ENCODE measurements around the gene DYNLT2B.

GRCh38 chr3:196317687-196318467, at the start of gene DYNLT2B:
- TF ChIP-seq EZH2 (IDR thresholded peaks at IDR 0.05; ENCODE audit: insufficient read depth, poor library complexity, severe bottlenecking) = no peak
- TF ChIP-seq EZH2phosphoT487 (IDR thresholded peaks at IDR 0.05; ENCODE audit: insufficient read depth, low read depth) = no peak
